ENCODE results near the gene ALK.

The ALK gene

GRCh38 chr2:29360016-29360784 is 561.2 kb downstream of the ALK start:
- no peak for DNase-seq (ENCODE audit: low read depth)

- DNase-seq (ENCODE audit: low read depth) = no peak
Observed at GRCh38 chr2:29353403-29353991, 567.9 kb downstream of the ALK start.

GRCh38 chr2:29351916-29352591 is 569.3 kb downstream of the ALK start:
- DNase-seq (ENCODE audit: low read depth) = no peak

- no peak for DNase-seq (ENCODE audit: low read depth)
Observed at GRCh38 chr2:29351248-29351647, 570.1 kb downstream of the ALK start.

GRCh38 chr2:29349316-29350030 is 571.9 kb downstream of the ALK start:
- no peak for DNase-seq (ENCODE audit: low read depth)

- no peak for DNase-seq (ENCODE audit: low read depth)
Observed at GRCh38 chr2:29347774-29348461, 573.5 kb downstream of the ALK start.

GRCh38 chr2:29345236-29345635 is 576.1 kb downstream of the ALK start:
- no peak for DNase-seq (ENCODE audit: low read depth)

GRCh38 chr2:29343830-29344229 is 577.6 kb downstream of the ALK start:
- DNase-seq (ENCODE audit: low read depth) = no peak

GRCh38 chr2:29336341-29337241 is 584.8 kb downstream of the ALK start:
- DNase-seq (ENCODE audit: low read depth) = no peak

- DNase-seq (ENCODE audit: low read depth) = no peak
Observed at GRCh38 chr2:29335396-29335795, 586.0 kb downstream of the ALK start.

GRCh38 chr2:29334706-29335105 is 586.7 kb downstream of the ALK start:
- DNase-seq (ENCODE audit: low read depth) = no peak

GRCh38 chr2:29332540-29332939 is 588.8 kb downstream of the ALK start:
- no peak for DNase-seq (ENCODE audit: low read depth)

- no peak for DNase-seq (ENCODE audit: low read depth)
Observed at GRCh38 chr2:29329899-29330298, 591.5 kb downstream of the ALK start.

GRCh38 chr2:29326926-29327325 is 594.5 kb downstream of the ALK start:
- no peak for DNase-seq (ENCODE audit: low read depth)

- DNase-seq (ENCODE audit: low read depth) = no peak
Observed at GRCh38 chr2:29325544-29325943, 595.8 kb downstream of the ALK start.

- DNase-seq (ENCODE audit: low read depth) = no peak
Observed at GRCh38 chr2:29323961-29324360, 597.4 kb downstream of the ALK start.

GRCh38 chr2:29323301-29323700 is 598.1 kb downstream of the ALK start:
- DNase-seq (ENCODE audit: low read depth) = no peak

GRCh38 chr2:29322011-29322410 is 599.4 kb downstream of the ALK start:
- no peak for DNase-seq (ENCODE audit: low read depth)

GRCh38 chr2:29317801-29318485 is 603.4 kb downstream of the ALK start:
- DNase-seq (ENCODE audit: low read depth) = no peak

- DNase-seq (ENCODE audit: low read depth) = peak; percentile 27
Observed at GRCh38 chr2:29317077-29317517, 604.3 kb downstream of the ALK start.

Measured in stromal cell of bone marrow (primary cell).